ENCODE measurements around the gene ZNF148.

ZNF148 gene

DNA sequence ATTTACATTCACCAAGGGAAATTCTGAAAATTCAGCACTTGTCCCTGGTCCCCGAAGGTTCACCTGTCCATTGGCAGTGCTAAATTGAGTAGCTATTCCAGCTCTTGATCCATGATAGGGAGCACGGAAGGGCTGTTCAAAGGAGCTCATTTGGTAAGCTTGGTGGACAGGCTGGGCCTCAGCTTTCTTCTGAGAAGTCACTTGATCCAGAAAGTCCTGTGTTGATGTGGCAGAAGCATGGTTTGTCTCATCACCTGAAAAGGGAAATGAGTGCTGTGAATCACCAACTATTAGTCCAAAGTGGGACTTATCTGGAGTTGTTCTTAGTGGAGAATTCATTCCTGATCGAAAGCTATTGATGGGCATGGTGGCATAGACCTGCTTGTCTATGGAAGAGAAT lies 142.7 kb downstream of the ZNF148 start:
- TF ChIP-seq, protein P1, sequence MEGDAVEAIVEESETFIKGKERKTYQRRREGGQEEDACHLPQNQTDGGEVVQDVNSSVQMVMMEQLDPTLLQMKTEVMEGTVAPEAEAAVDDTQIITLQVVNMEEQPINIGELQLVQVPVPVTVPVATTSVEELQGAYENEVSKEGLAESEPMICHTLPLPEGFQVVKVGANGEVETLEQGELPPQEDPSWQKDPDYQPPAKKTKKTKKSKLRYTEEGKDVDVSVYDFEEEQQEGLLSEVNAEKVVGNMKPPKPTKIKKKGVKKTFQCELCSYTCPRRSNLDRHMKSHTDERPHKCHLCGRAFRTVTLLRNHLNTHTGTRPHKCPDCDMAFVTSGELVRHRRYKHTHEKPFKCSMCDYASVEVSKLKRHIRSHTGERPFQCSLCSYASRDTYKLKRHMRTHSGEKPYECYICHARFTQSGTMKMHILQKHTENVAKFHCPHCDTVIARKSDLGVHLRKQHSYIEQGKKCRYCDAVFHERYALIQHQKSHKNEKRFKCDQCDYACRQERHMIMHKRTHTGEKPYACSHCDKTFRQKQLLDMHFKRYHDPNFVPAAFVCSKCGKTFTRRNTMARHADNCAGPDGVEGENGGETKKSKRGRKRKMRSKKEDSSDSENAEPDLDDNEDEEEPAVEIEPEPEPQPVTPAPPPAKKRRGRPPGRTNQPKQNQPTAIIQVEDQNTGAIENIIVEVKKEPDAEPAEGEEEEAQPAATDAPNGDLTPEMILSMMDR (IDR thresholded peaks at IDR 0.05; ENCODE audit: borderline replicate concordance, control extremely low read depth, extremely low read depth, insufficient read depth, missing control alignments), result no peak
- in situ Hi-C loops (cut with MboI; ENCODE audit: low sequenced_read_pairs, unreplicated experiment), result no loop called here
- no peak for DNase-seq (ENCODE audit: low spot score)

DNA sequence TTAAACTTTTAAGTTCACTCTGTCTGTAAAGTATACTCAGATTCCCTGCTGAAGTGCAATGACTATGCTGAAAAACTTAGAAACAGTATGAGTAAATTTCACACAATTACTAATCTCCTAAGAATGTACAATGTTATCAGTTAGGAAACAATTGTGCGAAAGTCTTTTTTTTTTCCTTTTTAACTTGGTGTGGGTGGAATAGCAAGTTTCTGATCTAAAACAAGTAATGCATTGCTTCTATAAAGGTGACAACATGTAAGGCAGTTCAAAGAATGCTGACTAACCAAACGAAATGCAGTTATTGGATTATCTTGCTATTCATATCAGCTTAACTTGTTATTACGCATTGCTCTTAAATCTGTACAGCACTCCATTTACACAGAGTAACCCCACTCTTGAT lies 143.2 kb downstream of the ZNF148 start:
- DNase-seq (ENCODE audit: low spot score), result no peak
- in situ Hi-C loops (cut with MboI; ENCODE audit: low sequenced_read_pairs, unreplicated experiment), result no loop called here
- TF ChIP-seq, protein P1 (IDR thresholded peaks at IDR 0.05; ENCODE audit: borderline replicate concordance, control extremely low read depth, extremely low read depth, insufficient read depth, missing control alignments), result no peak

DNA sequence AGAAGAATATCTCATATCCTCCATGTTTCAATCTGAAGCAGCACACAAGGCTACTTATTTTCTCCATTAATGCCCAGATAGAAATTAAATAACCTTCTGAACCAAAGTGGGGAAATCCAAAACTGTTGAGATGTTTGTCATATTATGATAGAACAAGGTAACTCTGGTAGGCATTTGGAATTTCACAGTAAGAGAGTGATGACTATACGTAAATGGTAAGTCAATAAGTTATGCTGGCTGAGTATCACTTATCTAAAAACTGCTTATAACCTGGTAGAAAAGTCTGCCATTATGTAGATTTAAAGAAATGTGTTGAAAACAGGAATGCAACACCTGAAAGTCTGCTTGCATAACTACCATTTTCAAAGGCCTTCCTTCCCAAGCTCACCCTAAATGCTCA lies 145.4 kb downstream of the ZNF148 start:
- TF ChIP-seq, protein P1 (IDR thresholded peaks at IDR 0.05; ENCODE audit: borderline replicate concordance, control extremely low read depth, extremely low read depth, insufficient read depth, missing control alignments), result no peak

GRCh38 chr3:125229168-125229567 lies 146.0 kb downstream of the ZNF148 start:
- in situ Hi-C loops (cut with MboI; ENCODE audit: low sequenced_read_pairs, unreplicated experiment), result no loop called here
- DNase-seq (ENCODE audit: low spot score), result no peak
- TF ChIP-seq, protein P1 (IDR thresholded peaks at IDR 0.05; ENCODE audit: borderline replicate concordance, control extremely low read depth, extremely low read depth, insufficient read depth, missing control alignments), result no peak

More for the DNA sequence above, 145.4 kb downstream of the ZNF148 start:
- no peak for DNase-seq (ENCODE audit: low spot score)
- in situ Hi-C loops (cut with MboI; ENCODE audit: low sequenced_read_pairs, unreplicated experiment), result no loop called here

DNA sequence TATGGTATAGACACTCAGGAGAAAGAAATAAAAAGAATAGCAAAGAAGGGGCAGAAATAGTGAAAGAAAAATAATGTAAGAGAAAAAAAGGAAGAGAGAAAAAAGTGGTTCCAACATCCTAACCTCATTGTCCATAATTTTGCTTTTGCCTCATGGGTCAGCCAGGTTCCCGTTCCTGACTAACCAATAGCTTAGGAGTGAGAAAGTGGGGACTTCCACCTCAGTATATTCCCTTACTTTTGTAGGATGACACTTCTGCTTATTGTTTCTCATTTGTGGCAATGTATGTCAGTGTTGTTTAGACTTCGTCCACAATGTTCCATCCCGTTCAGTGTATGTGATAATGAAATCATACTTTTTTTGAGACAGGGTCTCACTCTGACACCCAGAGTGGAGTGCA lies 153.3 kb downstream of the ZNF148 start:
- in situ Hi-C loops (cut with MboI; ENCODE audit: low sequenced_read_pairs, unreplicated experiment), result no loop called here
- TF ChIP-seq, protein P1 (IDR thresholded peaks at IDR 0.05; ENCODE audit: borderline replicate concordance, control extremely low read depth, extremely low read depth, insufficient read depth, missing control alignments), result no peak
- no peak for DNase-seq (ENCODE audit: low spot score)

- in situ Hi-C loops (cut with MboI; ENCODE audit: low sequenced_read_pairs, unreplicated experiment), result no loop called here
Measured at GRCh38 chr3:125220727-125221429, 154.2 kb downstream of the ZNF148 start.

More at GRCh38 chr3:125220727-125221429, 154.2 kb downstream of the ZNF148 start:
- DNase-seq (ENCODE audit: low spot score), result no peak
- TF ChIP-seq, protein P1 (IDR thresholded peaks at IDR 0.05; ENCODE audit: borderline replicate concordance, control extremely low read depth, extremely low read depth, insufficient read depth, missing control alignments), result no peak

All from GM13976 (cell line).